ENCODE data around the gene AQP12A.

DNA sequence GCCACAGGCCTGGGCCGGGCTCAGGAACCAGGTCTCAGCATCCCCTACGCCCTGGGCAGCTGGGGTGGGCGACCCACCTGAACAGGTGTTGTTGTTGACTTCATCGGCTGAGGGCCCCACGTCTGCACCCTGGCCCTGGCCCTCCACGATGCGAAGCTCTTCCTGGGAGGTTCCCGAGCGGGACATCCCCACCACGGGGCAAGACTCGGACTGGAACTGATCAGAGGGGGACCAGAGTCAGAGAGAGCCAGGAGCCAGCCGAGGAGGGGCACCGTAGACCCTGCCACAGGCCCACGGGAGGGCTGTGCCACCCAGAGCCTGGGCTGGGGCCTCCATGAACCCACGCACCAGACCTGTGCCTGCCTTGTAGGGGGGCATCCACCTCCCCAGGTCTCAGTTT, 54.3 kb downstream of the AQP12A start:
- TF ChIP-seq, protein P1, sequence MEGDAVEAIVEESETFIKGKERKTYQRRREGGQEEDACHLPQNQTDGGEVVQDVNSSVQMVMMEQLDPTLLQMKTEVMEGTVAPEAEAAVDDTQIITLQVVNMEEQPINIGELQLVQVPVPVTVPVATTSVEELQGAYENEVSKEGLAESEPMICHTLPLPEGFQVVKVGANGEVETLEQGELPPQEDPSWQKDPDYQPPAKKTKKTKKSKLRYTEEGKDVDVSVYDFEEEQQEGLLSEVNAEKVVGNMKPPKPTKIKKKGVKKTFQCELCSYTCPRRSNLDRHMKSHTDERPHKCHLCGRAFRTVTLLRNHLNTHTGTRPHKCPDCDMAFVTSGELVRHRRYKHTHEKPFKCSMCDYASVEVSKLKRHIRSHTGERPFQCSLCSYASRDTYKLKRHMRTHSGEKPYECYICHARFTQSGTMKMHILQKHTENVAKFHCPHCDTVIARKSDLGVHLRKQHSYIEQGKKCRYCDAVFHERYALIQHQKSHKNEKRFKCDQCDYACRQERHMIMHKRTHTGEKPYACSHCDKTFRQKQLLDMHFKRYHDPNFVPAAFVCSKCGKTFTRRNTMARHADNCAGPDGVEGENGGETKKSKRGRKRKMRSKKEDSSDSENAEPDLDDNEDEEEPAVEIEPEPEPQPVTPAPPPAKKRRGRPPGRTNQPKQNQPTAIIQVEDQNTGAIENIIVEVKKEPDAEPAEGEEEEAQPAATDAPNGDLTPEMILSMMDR (IDR thresholded peaks at IDR 0.05): no peak
- TF ChIP-seq EP300 (IDR thresholded peaks at IDR 0.05): no peak

Data from esophagus muscularis mucosa (tissue), 3 donors.